Omental fat pad (tissue), 4 donors: ENCODE data around the gene NTSR1. TPM values are rescaled to one million over a fixed set of nuclear protein-coding genes. Genes with fewer than 3 reads are reported as not detected.
A peak's percentile ranks its signal among the peaks of the same experiment; 100 is the strongest.

Experiments
- ATAC-seq: fragments of 150-250 bp; one replicate; pipeline ENCODE4 v1.9.1; 2016; ENCODE audit warnings: mild to moderate bottlenecking, moderate library complexity; ENCODE audit not compliant: low FRiP score
- DNase-seq: peaks from one replicate; pipeline ENCODE4 v3.0.0-alpha.2; 2019; ENCODE audit warnings: low spot score
- total RNA-seq, 4 donors: library from RNA; depleted of rRNA; stranded (reverse); fragments of >200 nt; gene quantifications; one replicate each; pipeline ENCODE4 v1.1.0, GENCODE V29; 2016
- TF ChIP-seq, protein P1 (sequence below), 3 donors: fragments of 450-650 bp; IDR thresholded peaks; one replicate each; pipeline ENCODE4 v1.5.1; 2016 to 2017; ENCODE audit warnings: antibody characterized with exemption in 3 of 3, mild to moderate bottlenecking in 3 of 3, moderate library complexity in 2 of 3

NTSR1 gene
- total RNA-seq, 4 donors from 2014 or later = 0.24 to 0.25 TPM; not detected in 2

DNA sequence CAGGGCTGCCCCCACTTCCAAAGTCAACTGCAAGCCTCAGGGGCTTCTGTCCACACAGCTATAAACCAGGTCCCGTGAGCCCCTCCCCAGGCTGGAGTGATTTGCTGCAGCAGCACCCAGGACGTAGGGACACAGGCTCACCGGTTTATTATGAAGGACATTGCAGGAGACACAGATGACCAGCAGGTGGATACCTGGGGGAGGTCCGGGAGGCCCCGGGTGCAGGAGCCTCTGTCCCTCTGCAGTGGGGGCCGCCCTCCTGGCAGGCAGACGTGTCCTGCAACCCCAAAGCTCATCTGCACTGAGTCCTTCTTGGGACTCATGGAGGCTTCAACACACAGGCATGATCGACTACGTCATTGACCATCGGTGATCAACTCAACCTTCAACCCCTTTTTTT is 14.5 kb upstream of the NTSR1 start:
- DNase-seq (no peak), ATAC-seq (no peak)
- TF ChIP-seq, protein P1, sequence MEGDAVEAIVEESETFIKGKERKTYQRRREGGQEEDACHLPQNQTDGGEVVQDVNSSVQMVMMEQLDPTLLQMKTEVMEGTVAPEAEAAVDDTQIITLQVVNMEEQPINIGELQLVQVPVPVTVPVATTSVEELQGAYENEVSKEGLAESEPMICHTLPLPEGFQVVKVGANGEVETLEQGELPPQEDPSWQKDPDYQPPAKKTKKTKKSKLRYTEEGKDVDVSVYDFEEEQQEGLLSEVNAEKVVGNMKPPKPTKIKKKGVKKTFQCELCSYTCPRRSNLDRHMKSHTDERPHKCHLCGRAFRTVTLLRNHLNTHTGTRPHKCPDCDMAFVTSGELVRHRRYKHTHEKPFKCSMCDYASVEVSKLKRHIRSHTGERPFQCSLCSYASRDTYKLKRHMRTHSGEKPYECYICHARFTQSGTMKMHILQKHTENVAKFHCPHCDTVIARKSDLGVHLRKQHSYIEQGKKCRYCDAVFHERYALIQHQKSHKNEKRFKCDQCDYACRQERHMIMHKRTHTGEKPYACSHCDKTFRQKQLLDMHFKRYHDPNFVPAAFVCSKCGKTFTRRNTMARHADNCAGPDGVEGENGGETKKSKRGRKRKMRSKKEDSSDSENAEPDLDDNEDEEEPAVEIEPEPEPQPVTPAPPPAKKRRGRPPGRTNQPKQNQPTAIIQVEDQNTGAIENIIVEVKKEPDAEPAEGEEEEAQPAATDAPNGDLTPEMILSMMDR (IDR thresholded peaks at IDR 0.05) = no peak

- TF ChIP-seq, protein P1 (IDR thresholded peaks at IDR 0.05) = no peak
- DNase-seq = no peak
Measured at GRCh38 chr20:62694868-62695267, 13.8 kb upstream of the NTSR1 start.

GRCh38 chr20:62695448-62696414 is 12.9 kb upstream of the NTSR1 start:
- no peak for DNase-seq
- TF ChIP-seq, protein P1 (IDR thresholded peaks at IDR 0.05) = no peak
- peak; percentile 25 for ATAC-seq

More at GRCh38 chr20:62694868-62695267, 13.8 kb upstream of the NTSR1 start:
- no peak for ATAC-seq

- no peak for ATAC-seq
- DNase-seq = no peak
- TF ChIP-seq, protein P1 (IDR thresholded peaks at IDR 0.05) = no peak
Measured at GRCh38 chr20:62696434-62696957, 12.1 kb upstream of the NTSR1 start.

DNA sequence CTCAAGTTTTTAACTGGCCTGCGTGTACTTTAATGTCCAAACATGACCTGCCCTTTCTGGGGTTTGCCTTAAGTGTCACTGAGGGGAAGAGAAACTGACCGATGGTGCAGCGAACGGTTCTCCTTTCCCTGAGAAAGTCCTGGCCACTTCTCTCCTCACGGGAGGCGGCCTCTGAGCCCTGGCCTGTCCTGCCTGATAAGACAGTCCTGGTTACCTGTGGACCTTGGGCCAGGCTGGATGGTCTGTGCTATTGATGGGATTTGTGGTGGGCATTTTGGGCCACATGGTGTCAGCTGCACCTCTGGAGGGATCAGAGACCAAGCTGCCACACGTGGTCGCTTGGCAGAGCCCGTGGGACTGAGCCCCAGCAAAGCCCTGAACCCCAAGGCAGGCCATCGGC is 11.6 kb upstream of the NTSR1 start:
- no peak for DNase-seq
- TF ChIP-seq, protein P1 (IDR thresholded peaks at IDR 0.05) = no peak

DNA sequence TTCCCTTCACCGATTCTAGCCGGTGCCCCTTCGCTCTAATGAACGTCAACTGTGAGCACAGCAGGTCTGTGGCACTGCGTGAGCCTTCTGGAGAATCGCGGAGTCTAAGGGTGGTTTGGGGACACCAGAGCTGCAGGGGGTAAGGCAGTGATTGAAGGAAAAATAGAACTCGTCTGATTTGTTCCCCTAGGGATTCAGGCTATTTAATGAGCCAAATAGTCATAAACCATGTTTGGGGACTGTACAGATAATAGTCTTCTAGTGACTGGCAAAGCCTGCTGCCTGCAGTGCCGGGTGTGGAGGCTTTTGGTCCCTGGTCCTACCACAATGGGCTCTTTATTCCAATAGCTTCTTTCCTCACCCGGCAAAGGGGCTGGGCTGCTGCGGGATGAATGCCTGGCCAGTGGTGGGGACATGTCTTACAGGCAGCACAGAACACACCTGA is 11.1 kb upstream of the NTSR1 start:
- TF ChIP-seq, protein P1 (IDR thresholded peaks at IDR 0.05) = no peak
- DNase-seq (no peak), ATAC-seq (no peak)

More for the DNA sequence above, 11.6 kb upstream of the NTSR1 start:
- no peak for ATAC-seq
